ENCODE measurements around the gene FGR. TPM values are rescaled to one million over a fixed set of nuclear protein-coding genes. Genes with fewer than 3 reads are reported as not detected.
A peak's percentile ranks its signal among the peaks of the same experiment; 100 is the strongest.

The FGR gene
- total RNA-seq, 1 donor from 2014 or later, result 149 TPM

DNA sequence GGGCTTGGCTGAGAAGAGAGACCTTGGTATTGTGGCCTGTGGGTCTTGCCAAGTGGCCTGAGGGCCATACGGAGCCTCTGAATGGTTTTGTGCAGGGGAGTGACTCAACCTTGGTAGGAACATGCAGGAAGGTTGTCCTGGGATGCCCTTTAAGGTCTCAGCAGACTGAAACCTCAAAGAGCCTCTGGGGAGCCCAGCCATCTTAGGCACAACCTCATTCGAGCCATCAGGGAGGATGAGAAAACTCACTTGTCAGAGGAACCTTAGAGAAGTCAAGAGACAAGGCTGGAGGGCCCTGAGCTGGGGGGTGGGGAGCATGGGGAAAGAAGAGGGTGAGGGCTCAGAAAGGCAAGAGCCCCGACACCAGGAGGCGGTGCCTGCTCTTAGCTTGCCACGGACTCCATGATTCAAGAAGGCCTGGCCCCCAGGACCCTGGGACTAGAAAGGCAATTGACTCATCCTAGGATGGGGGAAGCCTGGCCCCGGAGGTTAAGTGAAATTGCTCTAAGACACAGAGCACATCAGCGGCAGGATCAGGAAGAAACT lies 24.0 kb upstream of the FGR start:
- no peaks in the 10 kb centered on the region for H3K27me3 ChIP-seq
- TF ChIP-seq, protein P1, sequence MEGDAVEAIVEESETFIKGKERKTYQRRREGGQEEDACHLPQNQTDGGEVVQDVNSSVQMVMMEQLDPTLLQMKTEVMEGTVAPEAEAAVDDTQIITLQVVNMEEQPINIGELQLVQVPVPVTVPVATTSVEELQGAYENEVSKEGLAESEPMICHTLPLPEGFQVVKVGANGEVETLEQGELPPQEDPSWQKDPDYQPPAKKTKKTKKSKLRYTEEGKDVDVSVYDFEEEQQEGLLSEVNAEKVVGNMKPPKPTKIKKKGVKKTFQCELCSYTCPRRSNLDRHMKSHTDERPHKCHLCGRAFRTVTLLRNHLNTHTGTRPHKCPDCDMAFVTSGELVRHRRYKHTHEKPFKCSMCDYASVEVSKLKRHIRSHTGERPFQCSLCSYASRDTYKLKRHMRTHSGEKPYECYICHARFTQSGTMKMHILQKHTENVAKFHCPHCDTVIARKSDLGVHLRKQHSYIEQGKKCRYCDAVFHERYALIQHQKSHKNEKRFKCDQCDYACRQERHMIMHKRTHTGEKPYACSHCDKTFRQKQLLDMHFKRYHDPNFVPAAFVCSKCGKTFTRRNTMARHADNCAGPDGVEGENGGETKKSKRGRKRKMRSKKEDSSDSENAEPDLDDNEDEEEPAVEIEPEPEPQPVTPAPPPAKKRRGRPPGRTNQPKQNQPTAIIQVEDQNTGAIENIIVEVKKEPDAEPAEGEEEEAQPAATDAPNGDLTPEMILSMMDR (IDR thresholded peaks at IDR 0.05), result no peak
- DNase-seq (no peak), ATAC-seq (no peak)
- peak overlapping the region; percentile 89 for H3K27ac ChIP-seq
- H3K9me3 ChIP-seq, result no peaks in the 10 kb centered on the region
- intact Hi-C loops (cut with DNase I), result no loop called here
- peak overlapping the region; percentile 65 for H3K4me3 ChIP-seq
- H3K4me1 ChIP-seq, result peaks cover 36% of the 10 kb centered on the region
- H3K36me3 ChIP-seq, result no peaks in the 10 kb centered on the region

DNA sequence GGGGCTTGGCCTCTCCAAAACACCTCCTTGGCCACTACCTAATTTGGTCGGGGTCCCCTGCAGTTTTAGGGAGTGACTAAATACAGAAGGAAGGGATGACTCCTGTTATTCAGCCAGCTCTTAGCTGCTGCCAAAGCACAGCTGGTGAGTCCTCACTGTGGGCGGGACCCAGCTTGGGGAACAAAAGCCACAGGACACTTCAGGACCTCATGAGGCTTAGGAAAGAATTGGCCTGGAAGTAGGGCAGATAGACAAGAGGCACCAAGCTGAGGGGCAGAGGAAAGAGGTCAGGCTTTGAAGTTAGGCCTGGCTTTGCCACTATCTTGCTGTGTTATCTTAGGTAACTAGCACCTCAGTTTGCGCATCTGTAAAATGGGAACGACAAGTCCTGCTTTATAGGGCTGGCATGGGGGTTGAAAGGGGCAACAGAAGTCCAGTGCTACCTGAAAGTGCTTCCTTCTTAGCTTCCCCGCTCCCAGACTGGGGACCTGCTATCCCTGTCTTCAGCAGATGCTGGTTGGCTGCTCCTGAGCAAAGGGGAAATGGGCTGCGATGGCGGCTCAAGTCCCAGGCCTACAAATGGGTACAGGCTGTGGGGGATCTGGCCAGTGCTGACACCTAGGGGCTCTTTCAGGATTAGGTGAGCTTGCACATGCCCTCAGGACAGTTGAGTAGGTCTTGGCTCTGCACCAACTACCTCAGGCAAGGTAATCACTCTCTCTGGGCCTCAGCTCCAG lies 21.3 kb upstream of the FGR start:
- H3K36me3 ChIP-seq, result no peaks in the 10 kb centered on the region
- TF ChIP-seq, protein P1 (IDR thresholded peaks at IDR 0.05), result no peak
- H3K4me1 ChIP-seq, result peaks cover 29% of the 10 kb centered on the region
- no peaks in the 10 kb centered on the region for H3K9me3 ChIP-seq
- ATAC-seq (peak; percentile 64), DNase-seq (peak; percentile 78)
- no peaks in the 10 kb centered on the region for H3K27me3 ChIP-seq
- H3K27ac ChIP-seq, result peak overlapping the region; percentile 68
- intact Hi-C loops (cut with DNase I), result no loop called here
- H3K4me3 ChIP-seq, result no peak overlapping the region

DNA sequence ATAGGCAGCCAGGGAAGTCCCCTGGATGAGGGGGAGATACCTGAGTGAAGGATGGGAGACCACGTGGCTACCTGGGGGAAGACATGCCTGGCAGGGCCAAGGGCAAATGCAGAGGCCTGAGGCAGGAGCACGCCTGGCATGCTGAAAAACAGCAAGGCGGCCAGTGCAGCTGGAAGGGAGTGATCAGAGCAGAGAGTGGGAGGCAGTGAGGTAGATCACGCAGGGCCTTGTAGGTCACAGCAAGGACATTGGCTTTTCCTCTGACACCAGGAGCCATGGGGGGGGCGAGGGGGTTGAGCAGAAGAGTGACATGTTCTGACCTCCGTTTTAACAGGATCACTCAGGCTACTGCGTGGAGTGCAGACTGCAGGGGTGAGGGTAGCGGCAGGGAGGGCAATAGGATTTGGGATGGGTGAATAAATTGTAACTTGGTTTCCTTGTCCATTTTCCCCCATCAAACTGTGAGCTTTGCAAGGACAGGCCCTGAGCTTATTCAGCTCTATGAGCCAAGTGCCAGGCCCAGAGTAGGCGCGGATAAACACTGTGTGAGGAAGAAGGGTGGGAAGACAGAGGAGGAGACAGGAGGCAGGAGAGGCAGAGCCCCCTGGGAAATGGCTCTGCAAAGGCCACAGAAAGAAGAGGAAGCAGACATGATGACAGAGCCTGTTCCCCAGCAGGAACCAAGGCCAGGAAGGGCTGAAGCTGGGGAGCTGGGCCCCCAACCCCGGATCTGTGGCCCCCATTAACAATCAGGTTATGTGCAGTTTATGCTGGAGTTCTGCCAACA lies 20.4 kb upstream of the FGR start:
- H3K9me3 ChIP-seq, result no peaks in the 10 kb centered on the region
- H3K4me1 ChIP-seq, result peaks cover 24% of the 10 kb centered on the region
- TF ChIP-seq, protein P1 (IDR thresholded peaks at IDR 0.05), result no peak
- intact Hi-C loops (cut with DNase I), result no loop called here
- H3K27me3 ChIP-seq, result no peaks in the 10 kb centered on the region
- no peaks in the 10 kb centered on the region for H3K36me3 ChIP-seq
- no peak for DNase-seq
- H3K4me3 ChIP-seq, result no peak overlapping the region
- peak; percentile 4 for ATAC-seq
- peak overlapping the region; percentile 68 for H3K27ac ChIP-seq

DNA sequence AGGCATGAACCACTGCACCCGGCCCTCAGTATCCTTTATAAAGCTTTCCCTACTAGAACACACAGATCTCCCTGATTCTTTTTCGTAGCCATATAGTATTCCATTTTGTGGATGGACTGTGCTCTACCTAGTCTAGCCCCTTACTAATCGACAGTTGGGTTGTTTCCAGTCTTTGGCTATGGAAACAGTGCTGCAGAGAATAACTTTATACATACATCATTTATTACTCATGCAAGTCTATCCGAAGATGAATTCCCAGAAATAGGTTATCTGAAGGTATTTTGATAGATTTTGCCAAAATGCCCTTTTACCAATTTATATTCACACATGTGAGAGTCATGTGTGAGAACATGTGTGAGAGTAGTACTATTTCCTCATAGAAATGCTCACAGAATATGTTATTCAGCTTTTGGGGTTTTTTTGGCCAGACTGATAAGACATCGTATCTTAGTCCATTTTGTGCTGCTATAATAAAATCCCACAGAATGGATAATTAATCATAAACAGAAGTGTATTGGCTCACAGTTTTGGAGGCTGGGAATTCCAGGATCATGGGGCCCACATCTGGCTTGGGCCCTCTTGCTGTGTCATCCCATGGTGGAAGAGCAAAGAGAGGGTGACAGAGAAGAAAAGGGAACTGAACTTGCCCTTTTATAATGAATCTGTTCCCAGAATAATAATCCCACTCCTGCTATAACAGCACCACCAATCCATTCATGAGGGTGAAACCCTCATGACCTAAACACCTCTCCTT lies 17.3 kb upstream of the FGR start:
- no peaks in the 10 kb centered on the region for H3K9me3 ChIP-seq
- H3K27me3 ChIP-seq, result no peaks in the 10 kb centered on the region
- TF ChIP-seq, protein P1 (IDR thresholded peaks at IDR 0.05), result no peak
- H3K4me3 ChIP-seq, result no peak overlapping the region
- DNase-seq, result no peak
- no peak for ATAC-seq
- intact Hi-C loops (cut with DNase I), result no loop called here
- no peak overlapping the region for H3K27ac ChIP-seq
- H3K4me1 ChIP-seq, result peaks cover 18% of the 10 kb centered on the region
- no peaks in the 10 kb centered on the region for H3K36me3 ChIP-seq

DNA sequence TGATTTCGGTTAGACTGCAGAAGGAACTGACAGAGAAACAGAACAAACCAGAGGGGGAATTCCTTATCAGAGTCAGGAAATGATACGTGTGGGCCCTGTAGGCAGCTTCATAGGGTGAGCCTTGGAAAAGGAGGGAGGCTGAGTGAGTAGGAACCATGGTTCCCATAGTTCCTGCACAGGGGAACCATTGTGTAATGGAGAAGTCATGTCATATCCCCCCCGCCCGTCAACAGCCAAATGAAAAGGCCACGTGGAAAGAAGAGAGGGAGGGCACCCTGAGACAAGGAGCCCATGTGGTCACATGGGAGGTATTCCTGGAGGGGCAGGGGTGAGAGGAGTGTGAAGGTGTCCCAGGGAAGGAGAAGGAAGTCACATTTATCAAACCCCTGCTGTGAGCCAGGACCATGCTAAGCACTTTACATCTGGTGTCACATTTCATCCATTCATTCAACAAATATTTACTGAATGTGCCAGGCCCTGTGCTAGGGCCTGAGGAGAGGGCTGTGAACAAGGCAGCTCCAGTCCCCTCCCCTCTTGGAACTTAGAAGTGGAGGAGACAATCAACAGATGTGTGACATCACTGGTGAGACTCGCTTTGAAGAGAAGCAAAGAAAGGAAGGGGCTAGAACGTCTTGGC lies 15.7 kb upstream of the FGR start:
- H3K36me3 ChIP-seq, result no peaks in the 10 kb centered on the region
- ATAC-seq, result peak; percentile 67
- TF ChIP-seq, protein P1 (IDR thresholded peaks at IDR 0.05), result no peak
- H3K27me3 ChIP-seq, result no peaks in the 10 kb centered on the region
- no peak overlapping the region for H3K4me3 ChIP-seq
- no peaks in the 10 kb centered on the region for H3K9me3 ChIP-seq
- peaks cover 14% of the 10 kb centered on the region for H3K4me1 ChIP-seq
- peak overlapping the region; percentile 51 for H3K27ac ChIP-seq
- intact Hi-C loops (cut with DNase I), result no loop called here
- DNase-seq, result no peak

Measured in upper lobe of right lung (tissue), 1 donor.